Measurements from ENCODE around the gene MC1R. TPM values are rescaled to one million over a fixed set of nuclear protein-coding genes. Genes with fewer than 3 reads are reported as not detected.
A peak's percentile ranks its signal among the peaks of the same experiment; 100 is the strongest.

MC1R gene
- total and polyA plus RNA-seq, 2 of the 4 experiments (the other 2 are of a cell fraction): 3.8 to 9.5 TPM

DNA sequence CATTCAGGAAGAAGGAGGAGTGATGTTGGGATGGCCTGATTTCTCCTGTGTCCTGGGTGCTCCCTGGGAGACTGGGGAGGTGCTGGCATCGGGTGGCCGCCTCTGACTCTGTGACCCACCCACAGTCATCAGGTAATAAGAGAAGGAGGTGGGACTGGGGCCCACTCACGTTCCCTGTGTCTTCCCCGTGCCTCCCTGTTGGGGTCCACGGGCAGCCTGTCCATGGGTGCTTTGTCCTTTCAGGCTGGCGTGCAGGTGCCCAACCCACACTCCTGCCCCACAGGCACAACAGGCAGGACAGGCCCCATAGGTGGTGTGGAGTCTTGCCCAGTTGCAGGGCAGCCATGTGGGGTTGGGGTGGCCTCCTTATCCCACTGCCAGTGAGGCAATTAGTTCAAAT, 33.9 kb downstream of the MC1R start:
- peaks cover 20 to 65% of the 10 kb centered on the region in 2 experiments for H3K79me1 ChIP-seq (ENCODE audit: low read depth in 1 of 2, low read length in 2 of 2)
- no peak overlapping the region for H4K91ac ChIP-seq (ENCODE audit: insufficient read depth, low read depth, low read length)
- no CpG with 5 or more reads among the region's 6 CpGs for WGBS, 2 experiments (ENCODE audit: extremely low coverage in 2 of 2, insufficient read length in 1 of 2)
- no peak overlapping the region for H2AK5ac ChIP-seq (ENCODE audit: low read depth, low read length)
- no peak for TF ChIP-seq CHD1 (IDR thresholded peaks at IDR 0.05; ENCODE audit: low read depth, low read length)
- TF ChIP-seq CEBPB (IDR thresholded peaks at IDR 0.05; ENCODE audit: low read depth, low read length): no peak
- TF ChIP-seq RFX5 (IDR thresholded peaks at IDR 0.05; ENCODE audit: low read depth, low read length): no peak
- TF ChIP-seq, protein P1, sequence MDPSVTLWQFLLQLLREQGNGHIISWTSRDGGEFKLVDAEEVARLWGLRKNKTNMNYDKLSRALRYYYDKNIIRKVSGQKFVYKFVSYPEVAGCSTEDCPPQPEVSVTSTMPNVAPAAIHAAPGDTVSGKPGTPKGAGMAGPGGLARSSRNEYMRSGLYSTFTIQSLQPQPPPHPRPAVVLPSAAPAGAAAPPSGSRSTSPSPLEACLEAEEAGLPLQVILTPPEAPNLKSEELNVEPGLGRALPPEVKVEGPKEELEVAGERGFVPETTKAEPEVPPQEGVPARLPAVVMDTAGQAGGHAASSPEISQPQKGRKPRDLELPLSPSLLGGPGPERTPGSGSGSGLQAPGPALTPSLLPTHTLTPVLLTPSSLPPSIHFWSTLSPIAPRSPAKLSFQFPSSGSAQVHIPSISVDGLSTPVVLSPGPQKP (IDR thresholded peaks at IDR 0.05; ENCODE audit: borderline replicate concordance, low read depth, low read length): no peak
- no peak for TF ChIP-seq RCOR1 (IDR thresholded peaks at IDR 0.05; ENCODE audit: insufficient replicate concordance, low read length)
- no peak for TF ChIP-seq BHLHE40 (IDR thresholded peaks at IDR 0.05; ENCODE audit: low read depth, low read length)
- no peak for TF ChIP-seq FOS (IDR thresholded peaks at IDR 0.05; ENCODE audit: low read depth, low read length)
- TF ChIP-seq NFE2L2 (IDR thresholded peaks at IDR 0.05; ENCODE audit: low read depth, low read length): no peak
- no peak for TF ChIP-seq POLR2A (IDR thresholded peaks at IDR 0.05; ENCODE audit: low read depth, low read length)
- no peak for TF ChIP-seq MXI1 (IDR thresholded peaks at IDR 0.05; ENCODE audit: borderline replicate concordance, low read depth, low read length)
- no peak for TF ChIP-seq SMC3 (IDR thresholded peaks at IDR 0.05; ENCODE audit: low read depth, low read length)
- TF ChIP-seq USF2 (IDR thresholded peaks at IDR 0.05; ENCODE audit: low read depth, low read length): no peak
- TF ChIP-seq MAFK (IDR thresholded peaks at IDR 0.05; ENCODE audit: low read depth, low read length): no peak
- no peak for TF ChIP-seq MAZ (IDR thresholded peaks at IDR 0.05; ENCODE audit: borderline replicate concordance, low read depth, low read length)
- no peak for TF ChIP-seq RAD21 (IDR thresholded peaks at IDR 0.05; ENCODE audit: low read length)
- TF ChIP-seq, protein P2, sequence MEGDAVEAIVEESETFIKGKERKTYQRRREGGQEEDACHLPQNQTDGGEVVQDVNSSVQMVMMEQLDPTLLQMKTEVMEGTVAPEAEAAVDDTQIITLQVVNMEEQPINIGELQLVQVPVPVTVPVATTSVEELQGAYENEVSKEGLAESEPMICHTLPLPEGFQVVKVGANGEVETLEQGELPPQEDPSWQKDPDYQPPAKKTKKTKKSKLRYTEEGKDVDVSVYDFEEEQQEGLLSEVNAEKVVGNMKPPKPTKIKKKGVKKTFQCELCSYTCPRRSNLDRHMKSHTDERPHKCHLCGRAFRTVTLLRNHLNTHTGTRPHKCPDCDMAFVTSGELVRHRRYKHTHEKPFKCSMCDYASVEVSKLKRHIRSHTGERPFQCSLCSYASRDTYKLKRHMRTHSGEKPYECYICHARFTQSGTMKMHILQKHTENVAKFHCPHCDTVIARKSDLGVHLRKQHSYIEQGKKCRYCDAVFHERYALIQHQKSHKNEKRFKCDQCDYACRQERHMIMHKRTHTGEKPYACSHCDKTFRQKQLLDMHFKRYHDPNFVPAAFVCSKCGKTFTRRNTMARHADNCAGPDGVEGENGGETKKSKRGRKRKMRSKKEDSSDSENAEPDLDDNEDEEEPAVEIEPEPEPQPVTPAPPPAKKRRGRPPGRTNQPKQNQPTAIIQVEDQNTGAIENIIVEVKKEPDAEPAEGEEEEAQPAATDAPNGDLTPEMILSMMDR (conservative IDR thresholded peaks at IDR 0.05; ENCODE audit: low read depth, low read length): no peak
- H2BK20ac ChIP-seq (ENCODE audit: low read depth, low read length): no peak overlapping the region
- no peak overlapping the region for H2AFZ ChIP-seq (replicated peaks; ENCODE audit: low read length, poor library complexity)
- BruUV-seq (replicated peaks): TSS peak; percentile 22
- no peaks in the 10 kb centered on the region for H3K9me3 ChIP-seq (ENCODE audit: control insufficient read depth, insufficient read depth, low read length)
- no peak overlapping the region for H3K9ac ChIP-seq (ENCODE audit: low read depth, low read length)
- ChIA-PET CTCF (no interaction called here), POLR2A (ENCODE audit: unreplicated experiment) (interaction anchor here (0.6 kb wide), 1 partner anchor 27 kb away, joined by 3 read pairs; no protein-coding TSS in a partner anchor)
- H3K4ac ChIP-seq (ENCODE audit: low read depth, low read length): no peak overlapping the region
- H3K14ac ChIP-seq (replicated peaks; ENCODE audit: low read depth, low read length): no peak overlapping the region
- dilution Hi-C loops (cut with HindIII; ENCODE audit: low sequenced_read_pairs, unreplicated experiment): no loop called here
- peaks cover 17% of the 10 kb centered on the region for H4K20me1 ChIP-seq (ENCODE audit: insufficient read depth, low read length)
- no peak overlapping the region for H3K4me3 ChIP-seq (ENCODE audit: insufficient read depth, low read depth, low read length)
- no peak overlapping the region for H3K23ac ChIP-seq (ENCODE audit: low read depth, low read length)
- H3K27ac ChIP-seq (ENCODE audit: insufficient read depth, low read length): no peak overlapping the region
- in situ Hi-C loops (cut with MboI; ENCODE audit: low sequenced_read_pairs): no loop called here
- no peaks in the 10 kb centered on the region for H3K9me1 ChIP-seq (ENCODE audit: insufficient read depth, low read length)
- DNase-seq: no peak
- H4K5ac ChIP-seq (ENCODE audit: low read depth, low read length): no peak overlapping the region
- intact Hi-C loops (cut with micrococcal nuclease): no loop called here
- H2AK9ac ChIP-seq (replicated peaks; ENCODE audit: low read depth, low read length, poor library complexity): no peak overlapping the region
- H2BK15ac ChIP-seq (ENCODE audit: low read depth, low read length): no peak overlapping the region
- H3K36me3 ChIP-seq (ENCODE audit: control insufficient read depth, insufficient read depth, low read length): peaks cover 20% of the 10 kb centered on the region
- no peaks in the 10 kb centered on the region for H3K27me3 ChIP-seq (ENCODE audit: control insufficient read depth, insufficient read depth, low read length)
- H3K56ac ChIP-seq (ENCODE audit: extremely low read depth, insufficient read depth, low read length): no peak overlapping the region
- no peak overlapping the region for H3K4me2 ChIP-seq (ENCODE audit: low read depth, low read length)
- no peak for ATAC-seq (ENCODE audit: low read depth)
- H2BK120ac ChIP-seq (ENCODE audit: low read depth, low read length): no peak overlapping the region
- peaks cover 6% of the 10 kb centered on the region; the same call in 1 of the 2 replicates for H3K4me1 ChIP-seq (ENCODE audit: control insufficient read depth, insufficient read depth, low read length)
- H2BK5ac ChIP-seq (ENCODE audit: low read depth, low read length, poor library complexity, severe bottlenecking): no peak overlapping the region
- no peak overlapping the region for H4K8ac ChIP-seq (ENCODE audit: low read depth in 2 of 2, low read length in 2 of 2)
- no peak overlapping the region for H3K18ac ChIP-seq (ENCODE audit: low read depth, low read length)

Data from IMR-90 (cell line).